Peyer's patch (tissue), 4 donors: ENCODE data around the gene ELP6.

Experiments
- POLR2A ChIP-seq, 2 donors: fragments of 450-650 bp; IDR thresholded peaks; one replicate each; pipeline ENCODE4 v1.5.1; 2017; ENCODE audit warnings: antibody characterized with exemption in 2 of 2, mild to moderate bottlenecking in 2 of 2, moderate library complexity in 2 of 2
- TF ChIP-seq, protein P1 (sequence below), 6 experiments: fragments of 450-650 bp in 4 of 6; fragments of 200-600 bp in 2 of 6; sonication (generic) in 1 of 6; IDR thresholded peaks; one replicate each; pipeline ENCODE4 v1.5.1; 2017 to 2019; ENCODE audit warnings: antibody characterized with exemption in 6 of 6, mild to moderate bottlenecking in 3 of 6, moderate library complexity in 1 of 6

DNA sequence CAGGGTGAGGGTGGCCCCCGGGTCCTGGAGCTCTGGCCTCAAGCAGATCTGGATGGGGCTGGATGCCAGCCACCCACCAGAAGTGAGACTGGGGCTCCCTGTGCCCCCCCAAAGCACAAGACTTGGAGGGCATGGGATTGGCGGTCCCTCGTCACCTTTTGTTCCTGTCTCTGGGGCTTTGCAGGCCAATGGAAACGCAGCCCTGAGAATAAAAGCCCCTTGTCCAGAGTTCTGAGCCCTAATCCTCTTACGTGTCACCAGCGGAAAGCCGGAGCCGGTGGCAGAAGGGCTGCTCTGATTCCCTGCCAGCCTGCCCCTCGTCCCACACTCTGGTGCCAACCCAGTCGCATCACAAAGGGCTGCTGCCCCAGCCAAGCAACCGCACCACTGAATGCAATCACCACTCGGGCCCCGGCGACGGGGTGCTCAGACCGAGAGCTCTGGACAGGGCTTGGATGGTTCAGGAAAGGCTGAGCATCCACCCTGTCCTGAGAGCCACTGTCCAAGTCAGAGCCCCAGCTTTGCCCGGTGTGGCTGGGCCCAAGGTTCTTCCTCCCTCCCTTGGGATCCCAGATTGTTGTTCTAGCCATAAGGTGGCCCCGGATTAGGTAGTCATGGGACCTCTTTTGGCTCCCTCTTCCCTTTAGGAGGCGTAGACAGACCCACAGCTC lies 22.8 kb upstream of the ELP6 start:
- TF ChIP-seq POLR2A (IDR thresholded peaks at IDR 0.05): no peak
- TF ChIP-seq, protein P1, sequence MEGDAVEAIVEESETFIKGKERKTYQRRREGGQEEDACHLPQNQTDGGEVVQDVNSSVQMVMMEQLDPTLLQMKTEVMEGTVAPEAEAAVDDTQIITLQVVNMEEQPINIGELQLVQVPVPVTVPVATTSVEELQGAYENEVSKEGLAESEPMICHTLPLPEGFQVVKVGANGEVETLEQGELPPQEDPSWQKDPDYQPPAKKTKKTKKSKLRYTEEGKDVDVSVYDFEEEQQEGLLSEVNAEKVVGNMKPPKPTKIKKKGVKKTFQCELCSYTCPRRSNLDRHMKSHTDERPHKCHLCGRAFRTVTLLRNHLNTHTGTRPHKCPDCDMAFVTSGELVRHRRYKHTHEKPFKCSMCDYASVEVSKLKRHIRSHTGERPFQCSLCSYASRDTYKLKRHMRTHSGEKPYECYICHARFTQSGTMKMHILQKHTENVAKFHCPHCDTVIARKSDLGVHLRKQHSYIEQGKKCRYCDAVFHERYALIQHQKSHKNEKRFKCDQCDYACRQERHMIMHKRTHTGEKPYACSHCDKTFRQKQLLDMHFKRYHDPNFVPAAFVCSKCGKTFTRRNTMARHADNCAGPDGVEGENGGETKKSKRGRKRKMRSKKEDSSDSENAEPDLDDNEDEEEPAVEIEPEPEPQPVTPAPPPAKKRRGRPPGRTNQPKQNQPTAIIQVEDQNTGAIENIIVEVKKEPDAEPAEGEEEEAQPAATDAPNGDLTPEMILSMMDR (IDR thresholded peaks at IDR 0.05): no peak
